Smooth muscle cell (in vitro differentiated cells): Measurements from ENCODE around the gene CPLANE2. TPM values are rescaled to one million over a fixed set of nuclear protein-coding genes. Genes with fewer than 3 reads are reported as not detected.
A peak's percentile ranks its signal among the peaks of the same experiment; 100 is the strongest.

Experiments used
- DNase-seq: peaks from one replicate; lab custom pipeline; 2025; ENCODE audit not compliant: unreplicated experiment; lab: John Stamatoyannopoulos, UW
- H2AFZ ChIP-seq: fragments of 200-600 bp; sonication (generic); 2 replicates; pipeline ENCODE4 v1.6.0; 2016; ENCODE audit warnings: antibody characterized with exemption, low read depth, mild to moderate bottlenecking
- H3F3A ChIP-seq: fragments of 200-600 bp; sonication (generic); 2 replicates; pipeline ENCODE4 v1.6.0; 2017; ENCODE audit warnings: antibody characterized with exemption, low read depth
- H3K27ac ChIP-seq: fragments of 200-600 bp; sonication (generic); 2 replicates; pipeline ENCODE4 v1.5.1; 2016; ENCODE audit warnings: low read depth, mild to moderate bottlenecking
- H3K27me3 ChIP-seq: fragments of 200-600 bp; sonication (generic); 2 replicates; pipeline ENCODE4 v1.6.1; 2016; ENCODE audit warnings: low read depth, mild to moderate bottlenecking
- H3K36me3 ChIP-seq: fragments of 200-600 bp; sonication (generic); 2 replicates; pipeline ENCODE4 v1.5.1; 2016; ENCODE audit warnings: low read depth
- H3K4me1 ChIP-seq: fragments of 200-600 bp; sonication (generic); 2 replicates; pipeline ENCODE4 v1.5.1; 2016; ENCODE audit warnings: low read depth
- H3K4me2 ChIP-seq: fragments of 200-600 bp; sonication (generic); 2 replicates; pipeline ENCODE4 v1.6.0; 2016; ENCODE audit warnings: mild to moderate bottlenecking
- H3K4me3 ChIP-seq: fragments of 200-600 bp; sonication (generic); 2 replicates; pipeline ENCODE4 v1.5.1; 2016; ENCODE audit warnings: mild to moderate bottlenecking
- H3K79me2 ChIP-seq: fragments of 200-600 bp; sonication (generic); 2 replicates; pipeline ENCODE4 v1.6.0; 2016; ENCODE audit warnings: low read depth, mild to moderate bottlenecking
- H3K9ac ChIP-seq: fragments of 200-600 bp; sonication (generic); 2 replicates; pipeline ENCODE4 v1.6.0; 2016; ENCODE audit warnings: low read depth
- H3K9me3 ChIP-seq: fragments of 200-600 bp; sonication (generic); replicated peaks from 2 replicates; pipeline ENCODE4 v1.5.1; 2016; ENCODE audit warnings: low read depth
- H4K20me1 ChIP-seq: fragments of 200-600 bp; sonication (generic); 2 replicates; pipeline ENCODE4 v1.6.0; 2016; ENCODE audit warnings: low read depth
- WGBS: methylation state at CpG from one replicate; pipeline ENCODE4 v1.1.7; 2016; ENCODE audit warnings: low lambda C conversion rate; 5-methylcytosine and 5-hydroxymethylcytosine counted together
- polyA plus RNA-seq: library from polyadenylated mRNA; unstranded; fragments of >200 nt; fragmentation: Nextera tagmentation; extraction: Ambion mirVana; gene quantifications from 2 replicates; pipeline ENCODE4 v1.2.1, GENCODE V29; 2016
- total RNA-seq: library from RNA; depleted of rRNA; stranded (reverse); fragments of >200 nt; gene quantifications from 2 replicates; pipeline ENCODE4 v1.2.3, GENCODE V29; 2014
- TF ChIP-seq, protein P1 (sequence below): fragments of 200-600 bp; sonication (generic); IDR thresholded peaks from 2 replicates; pipeline ENCODE4 v1.5.1; 2017; ENCODE audit warnings: borderline replicate concordance, mild to moderate bottlenecking, antibody characterized with exemption; ENCODE audit not compliant: insufficient read depth, poor library complexity, severe bottlenecking

Gene CPLANE2
- total and polyA plus RNA-seq, 2 experiments from 2014 or later = 2.2 to 2.5 TPM

- no peaks in the 10 kb centered on the region for H3K9me3 ChIP-seq
- H4K20me1 ChIP-seq = peaks cover 59% of the 10 kb centered on the region
- H3F3A ChIP-seq = peaks cover 16% of the 10 kb centered on the region
- H3K27me3 ChIP-seq = no peaks in the 10 kb centered on the region
- no peak overlapping the region for H3K27ac ChIP-seq
- no peaks in the 10 kb centered on the region for H3K79me2 ChIP-seq
- H3K36me3 ChIP-seq = peaks cover 6% of the 10 kb centered on the region
- no peak for DNase-seq
- no peak overlapping the region for H3K4me2 ChIP-seq
- H3K4me3 ChIP-seq = no peak overlapping the region
- H3K9ac ChIP-seq = no peak overlapping the region
- TF ChIP-seq, protein P1, sequence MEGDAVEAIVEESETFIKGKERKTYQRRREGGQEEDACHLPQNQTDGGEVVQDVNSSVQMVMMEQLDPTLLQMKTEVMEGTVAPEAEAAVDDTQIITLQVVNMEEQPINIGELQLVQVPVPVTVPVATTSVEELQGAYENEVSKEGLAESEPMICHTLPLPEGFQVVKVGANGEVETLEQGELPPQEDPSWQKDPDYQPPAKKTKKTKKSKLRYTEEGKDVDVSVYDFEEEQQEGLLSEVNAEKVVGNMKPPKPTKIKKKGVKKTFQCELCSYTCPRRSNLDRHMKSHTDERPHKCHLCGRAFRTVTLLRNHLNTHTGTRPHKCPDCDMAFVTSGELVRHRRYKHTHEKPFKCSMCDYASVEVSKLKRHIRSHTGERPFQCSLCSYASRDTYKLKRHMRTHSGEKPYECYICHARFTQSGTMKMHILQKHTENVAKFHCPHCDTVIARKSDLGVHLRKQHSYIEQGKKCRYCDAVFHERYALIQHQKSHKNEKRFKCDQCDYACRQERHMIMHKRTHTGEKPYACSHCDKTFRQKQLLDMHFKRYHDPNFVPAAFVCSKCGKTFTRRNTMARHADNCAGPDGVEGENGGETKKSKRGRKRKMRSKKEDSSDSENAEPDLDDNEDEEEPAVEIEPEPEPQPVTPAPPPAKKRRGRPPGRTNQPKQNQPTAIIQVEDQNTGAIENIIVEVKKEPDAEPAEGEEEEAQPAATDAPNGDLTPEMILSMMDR = no peak
- no peak overlapping the region for H2AFZ ChIP-seq
- WGBS = 87% methylated on average over 15 of the region's 15 CpGs
- no peaks in the 10 kb centered on the region for H3K4me1 ChIP-seq
Observed at GRCh38 chr1:16250524-16251251, 13.7 kb upstream of the CPLANE2 start.

- Histone ChIP-seq H3K27me3 (no peaks in the 10 kb centered on the region), H3K36me3 (no peaks in the 10 kb centered on the region), H3K4me1 (no peaks in the 10 kb centered on the region), H2AFZ (no peak overlapping the region), H3K4me3 (no peak overlapping the region), H3K79me2 (no peaks in the 10 kb centered on the region), H3K4me2 (peak overlapping the region; percentile 59), H3K27ac (no peak overlapping the region), H3K9ac (no peak overlapping the region), H3F3A (peaks cover 16% of the 10 kb centered on the region), H4K20me1 (peaks cover 53% of the 10 kb centered on the region), H3K9me3 (no peaks in the 10 kb centered on the region)
- DNase-seq = no peak
- TF ChIP-seq, protein P1 = no peak
- WGBS = 69% methylated on average over 3 of the region's 3 CpGs
Observed at GRCh38 chr1:16249596-16250241, 12.7 kb upstream of the CPLANE2 start.

GRCh38 chr1:16248603-16249516 lies 11.9 kb upstream of the CPLANE2 start:
- Histone ChIP-seq H3F3A (peaks cover 16% of the 10 kb centered on the region), H3K36me3 (no peaks in the 10 kb centered on the region), H3K9me3 (no peaks in the 10 kb centered on the region), H3K4me1 (peaks cover 4% of the 10 kb centered on the region), H3K27ac (peak overlapping the region; percentile 1), H3K4me3 (no peak overlapping the region), H4K20me1 (peaks cover 46% of the 10 kb centered on the region), H3K4me2 (peak overlapping the region; percentile 59), H3K79me2 (no peaks in the 10 kb centered on the region), H2AFZ (no peak overlapping the region), H3K27me3 (no peaks in the 10 kb centered on the region), H3K9ac (no peak overlapping the region)
- TF ChIP-seq, protein P1 = no peak
- DNase-seq = peak; percentile 15
- 60% methylated on average over 7 of the region's 7 CpGs for WGBS
